H1 (cell line): ENCODE data around the gene LINC01488. TPM values are rescaled to one million over a fixed set of nuclear protein-coding genes. Genes with fewer than 3 reads are reported as not detected.

Source experiments
- CTCF ChIA-PET: fragments of 300-600 bp; sonication (Branson Sonifier 250); formaldehyde crosslinking; loops from one replicate; lab custom pipeline; 2021; ENCODE audit not compliant: partially characterized antibody; lab: Charles Lee
- POLR2A ChIA-PET: fragments of 300-600 bp; sonication (Branson Sonifier 250); formaldehyde crosslinking; loops from one replicate; lab custom pipeline; 2021; ENCODE audit warnings: inconsistent platforms; ENCODE audit not compliant: partially characterized antibody; lab: Charles Lee
- DNase-seq, 2 experiments: peaks; one replicate each; pipeline versions ENCODE4 v3.0.0 to v3.0.0-alpha.2; 2010 to 2022; ENCODE audit warnings: low spot score in 2 of 2, low read depth in 1 of 2, mixed read lengths in 1 of 2
- FAIRE-seq: peaks from 2 replicates; lab custom pipeline; 2011; peaks lifted over from hg19 to GRCh38; lab: Jason Lieb, UNC
- H2AFZ ChIP-seq: 2 replicates; pipeline ENCODE4 v1.8.1; 2012; ENCODE audit warnings: low read length, inconsistent platforms
- H2AK5ac ChIP-seq: 2 replicates; pipeline ENCODE4 v1.6.1; 2013; ENCODE audit warnings: low read depth, low read length
- H2BK120ac ChIP-seq: replicated peaks from 2 replicates; pipeline ENCODE3; 2013; ENCODE audit warnings: low read depth, low read length, inconsistent platforms
- H2BK12ac ChIP-seq: 2 replicates; pipeline ENCODE4 v1.6.1; 2013; ENCODE audit warnings: low read depth, low read length
- H2BK15ac ChIP-seq: 2 replicates; pipeline ENCODE4 v1.6.1; 2013; ENCODE audit warnings: low read length
- H2BK20ac ChIP-seq: 2 replicates; pipeline ENCODE4 v1.6.1; 2013; ENCODE audit warnings: low read length
- H2BK5ac ChIP-seq: 2 replicates; pipeline ENCODE4 v1.6.1; 2013; ENCODE audit warnings: low read depth, low read length
- H3K14ac ChIP-seq: 2 replicates; pipeline ENCODE4 v1.6.1; 2013; ENCODE audit warnings: inconsistent platforms; ENCODE audit not compliant: insufficient read length
- H3K18ac ChIP-seq: 2 replicates; pipeline ENCODE4 v1.6.1; 2013; ENCODE audit warnings: low read length; ENCODE audit errors: extremely low read depth
- H3K23ac ChIP-seq: 2 replicates; pipeline ENCODE4 v1.6.1; 2013; ENCODE audit warnings: inconsistent platforms; ENCODE audit not compliant: insufficient read length
- H3K23me2 ChIP-seq: 2 replicates; pipeline ENCODE4 v1.6.1; 2013; ENCODE audit warnings: low read depth, low read length
- H3K27ac ChIP-seq: 2 replicates; pipeline ENCODE4 v1.6.1; 2011; ENCODE audit warnings: low read depth, low read length, inconsistent platforms
- H3K27me3 ChIP-seq, 4 experiments: replicated peaks in 1 of 4; 1 replicate in 1 of 4; 2 replicates in 3 of 4; pipeline versions ENCODE4 v1.6.1 to v1.8.1; 2011 to 2013; ENCODE audit warnings: low read length in 3 of 4, mild to moderate bottlenecking in 3 of 4, inconsistent platforms in 2 of 4, mixed read lengths in 2 of 4, moderate library complexity in 1 of 4; ENCODE audit not compliant: control insufficient read depth in 3 of 4, insufficient read depth in 3 of 4; ENCODE audit errors: extremely low read depth in 1 of 4
- H3K36me3 ChIP-seq, 4 experiments: 2 replicates each; pipeline versions ENCODE4 v1.6.1 to v1.8.1; 2011 to 2013; ENCODE audit warnings: mild to moderate bottlenecking in 4 of 4, low read length in 3 of 4, moderate library complexity in 2 of 4, control low read depth in 1 of 4, inconsistent platforms in 1 of 4; ENCODE audit not compliant: insufficient read depth in 4 of 4, control insufficient read depth in 2 of 4
- H3K4ac ChIP-seq: replicated peaks from 2 replicates; pipeline ENCODE3; 2013; ENCODE audit warnings: low read length, low read depth, mixed read lengths, inconsistent platforms; ENCODE audit not compliant: insufficient read length
- H3K4me1 ChIP-seq, 4 experiments: replicated peaks in 1 of 4; 1 replicate in 1 of 4; 2 replicates in 3 of 4; pipeline versions ENCODE4 v1.6.1 to v1.8.1; 2011 to 2013; ENCODE audit warnings: low read length in 3 of 4, inconsistent platforms in 2 of 4, mixed read lengths in 1 of 4; ENCODE audit not compliant: insufficient read depth in 4 of 4, control insufficient read depth in 3 of 4
- H3K4me2 ChIP-seq, 2 experiments: 2 replicates each; pipeline versions ENCODE4 v1.6.1 to v1.8.1; 2011 to 2013; ENCODE audit warnings: low read depth in 2 of 2, low read length in 2 of 2, control low read depth in 1 of 2, inconsistent platforms in 1 of 2, mild to moderate bottlenecking in 1 of 2; ENCODE audit not compliant: insufficient read depth in 1 of 2
- H3K4me3 ChIP-seq, 4 experiments: fragments of 200-600, 300-600 bp in 1 of 4; sonication (generic), shearing (Covaris generic), sonication (Bioruptor Twin) in 1 of 4; 2 replicates each; pipeline versions ENCODE4 v1.5.1 to v1.8.1; 2011 to 2016; ENCODE audit warnings: low read length in 4 of 4, low read depth in 3 of 4, control low read depth in 2 of 4, inconsistent platforms in 2 of 4, mild to moderate bottlenecking in 2 of 4, mixed read lengths in 1 of 4, moderate library complexity in 1 of 4; ENCODE audit not compliant: insufficient read depth in 2 of 4; ENCODE audit errors: extremely low read depth in 1 of 4
- H3K56ac ChIP-seq: replicated peaks from 2 replicates; pipeline ENCODE3; 2013; ENCODE audit warnings: low read depth, mild to moderate bottlenecking, mixed read lengths, low read length, inconsistent platforms; ENCODE audit not compliant: insufficient read length
- H3K79me1 ChIP-seq: 2 replicates; pipeline ENCODE4 v1.6.1; 2013; ENCODE audit warnings: low read depth, low read length, control low read depth
- H3K79me2 ChIP-seq, 2 experiments: 2 replicates each; pipeline versions ENCODE4 v1.6.1 to v1.8.1; 2012 to 2013; ENCODE audit warnings: low read length in 2 of 2, mild to moderate bottlenecking in 2 of 2, inconsistent platforms in 1 of 2; ENCODE audit not compliant: insufficient read depth in 2 of 2, control insufficient read depth in 1 of 2
- H3K9ac ChIP-seq, 4 experiments: replicated peaks in 1 of 4; 1 replicate in 1 of 4; 2 replicates in 3 of 4; pipeline versions ENCODE4 v1.6.1 to v1.8.1; 2011 to 2013; ENCODE audit warnings: low read depth in 3 of 4, low read length in 3 of 4, control low read depth in 2 of 4, mild to moderate bottlenecking in 2 of 4, moderate library complexity in 2 of 4, inconsistent platforms in 1 of 4; ENCODE audit errors: extremely low read depth in 1 of 4
- H3K9me3 ChIP-seq, 2 experiments: 2 replicates each; pipeline versions ENCODE4 v1.6.1 to v1.8.1; 2012 to 2013; ENCODE audit warnings: mild to moderate bottlenecking in 2 of 2, moderate library complexity in 2 of 2, control low read depth in 1 of 2, inconsistent platforms in 1 of 2, low read depth in 1 of 2, low read length in 1 of 2, mixed read lengths in 1 of 2; ENCODE audit not compliant: insufficient read depth in 2 of 2
- H4K20me1 ChIP-seq, 2 experiments: replicated peaks in 1 of 2; 2 replicates each; pipeline versions ENCODE3 to v1.8.1; 2011 to 2013; ENCODE audit warnings: inconsistent platforms in 2 of 2, low read length in 2 of 2, mild to moderate bottlenecking in 1 of 2; ENCODE audit not compliant: insufficient read depth in 2 of 2, control insufficient read depth in 1 of 2
- H4K5ac ChIP-seq: 2 replicates; pipeline ENCODE4 v1.6.1; 2013; ENCODE audit warnings: low read length, low read depth, mixed read lengths, inconsistent platforms; ENCODE audit not compliant: insufficient read length
- H4K8ac ChIP-seq: 2 replicates; pipeline ENCODE4 v1.8.0; 2013; ENCODE audit warnings: mild to moderate bottlenecking, moderate library complexity, low read length, inconsistent platforms; ENCODE audit not compliant: insufficient read depth; ENCODE audit errors: extremely low read depth
- H4K91ac ChIP-seq: replicated peaks from 2 replicates; pipeline ENCODE3; 2013; ENCODE audit warnings: low read length, mixed read lengths, inconsistent platforms; ENCODE audit not compliant: insufficient read length
- CHD1 ChIP-seq: IDR thresholded peaks from 2 replicates; pipeline ENCODE4 v1.6.1; 2012; ENCODE audit warnings: low read depth, low read length, improper control_type of control experiment
- KDM1A ChIP-seq: fragments of 200-600, 300-600 bp; sonication (generic); IDR thresholded peaks from 2 replicates; pipeline ENCODE4 v1.7.1; 2016; ENCODE audit warnings: mild to moderate bottlenecking, low read length, borderline replicate concordance
- KDM4A ChIP-seq: IDR thresholded peaks from one replicate; pipeline ENCODE4 v1.7.1; 2012; ENCODE audit warnings: low read depth, mild to moderate bottlenecking, moderate library complexity, low read length, inconsistent platforms; ENCODE audit not compliant: severe bottlenecking
- PHF8 ChIP-seq: fragments of 200-600 bp; sonication (generic); conservative IDR thresholded peaks from 2 replicates; pipeline ENCODE4 v1.7.1; 2012; ENCODE audit warnings: low read depth, mild to moderate bottlenecking, inconsistent platforms, low read length, moderate library complexity
- SIRT6 ChIP-seq: IDR thresholded peaks from one replicate; pipeline ENCODE4 v1.7.1; 2012; ENCODE audit warnings: low read length, inconsistent platforms
- USF2 ChIP-seq: IDR thresholded peaks from 2 replicates; pipeline ENCODE4 v1.6.1; 2011; ENCODE audit warnings: low read length, improper control_type of control experiment
- WGBS, 2 experiments: shearing (Covaris generic) in 1 of 2; methylation state at CpG; one replicate each; pipeline versions ENCODE4 v1.1.6 to v1.1.7; 2013 to 2015; ENCODE audit warnings: low lambda C conversion rate in 2 of 2, mixed read lengths in 2 of 2, inconsistent platforms in 1 of 2, low coverage in 1 of 2, missing lambda C conversion rate in 1 of 2; ENCODE audit not compliant: insufficient replicate concordance in 2 of 2, insufficient coverage in 1 of 2, insufficient read length in 1 of 2; ENCODE audit errors: extremely low coverage in 1 of 2, missing lambda C conversion rate in 1 of 2; 5-methylcytosine and 5-hydroxymethylcytosine counted together
- polyA plus RNA-seq, 7 experiments: library from polyadenylated mRNA; depleted of rRNA in 3 of 7; stranded (reverse) in 5 of 7; unstranded in 2 of 7; fragments of >200 nt in 5 of 7; fragments of 200-250 nt in 2 of 7; gene quantifications; 1 replicate in 5 of 7; 2 replicates in 1 of 7; 4 replicates in 1 of 7; pipeline versions ENCODE4 v1.2.1 to v1.2.3, GENCODE V29; 2011 to 2013; ENCODE audit warnings: missing spikeins in 2 of 7, mixed read lengths in 2 of 7
- total RNA-seq: library from RNA; stranded (reverse); fragmentation: NEBNext Ultra II Directional; extraction: Animal tissue kit (Norgen Biotek cat#: 25700); gene quantifications from 2 replicates; pipeline ENCODE4 v1.2.1, GENCODE V29; 2021

LINC01488 gene
- total and polyA plus RNA-seq, 2 of the 8 experiments (the other 6 are each of a cell fraction or from before 2014, with no cell fraction given) = not detected

- ChIA-PET CTCF (no interaction called here), POLR2A (no interaction called here)
- Histone ChIP-seq H3K27me3 (no peaks in the 10 kb centered on the region; a peak in 1 of 7 replicates), H3K9ac (no peak overlapping the region), H2BK120ac (no peak overlapping the region), H3K4ac (no peak overlapping the region), H3K9me3 (peaks cover 3 to 5% of the 10 kb centered on the region in 2 experiments; a peak in 2 of 4 replicates), H3K4me2 (no peak overlapping the region), H3K4me1 (peaks cover 0 to 4% (median 0%) of the 10 kb centered on the region in 4 experiments; a peak in 2 of 7 replicates), H2BK20ac (no peak overlapping the region), H3K14ac (no peak overlapping the region), H3K4me3 (no peak overlapping the region), H3K23ac (no peak overlapping the region), H3K79me2 (no peaks in the 10 kb centered on the region), H3K18ac (no peak overlapping the region), H2BK5ac (no peak overlapping the region), H4K5ac (no peak overlapping the region), H3K36me3 (no peaks in the 10 kb centered on the region), H2BK12ac (no peak overlapping the region), H4K91ac (no peak overlapping the region), H4K8ac (no peak overlapping the region), H4K20me1 (no peaks in the 10 kb centered on the region), H3K56ac (no peak overlapping the region), H2AK5ac (no peak overlapping the region), H3K79me1 (no peaks in the 10 kb centered on the region), H3K23me2 (no peaks in the 10 kb centered on the region), H2BK15ac (no peak overlapping the region), H2AFZ (no peak overlapping the region), H3K27ac (no peak overlapping the region)
- FAIRE-seq = no peak
- DNase-seq = no peak
- WGBS, 2 experiments = 81% methylated on average over 8 of the region's 8 CpGs; no CpG with 5 or more reads in 1 of the 2 experiments
- TF ChIP-seq KDM1A (no peak), USF2 (no peak), KDM4A (no peak), CHD1 (no peak), PHF8 (no peak), SIRT6 (no peak)
Measured at GRCh38 chr11:69512136-69512535, 30.7 kb downstream of the LINC01488 start.
